K562 (cell line): ENCODE measurements around the gene ORAI3. TPM values are rescaled to one million over a fixed set of nuclear protein-coding genes. Genes with fewer than 3 reads are reported as not detected.
A peak's percentile ranks its signal among the peaks of the same experiment; 100 is the strongest.

ENCODE experiments used
- ARHGAP35 ChIP-seq: fragments of 450-650 bp; IDR thresholded peaks from 2 replicates; pipeline ENCODE4 v1.6.1; 2018; ENCODE audit not compliant: partially characterized antibody
- ATF7 ChIP-seq: fragments of 450-650 bp; IDR thresholded peaks from 2 replicates; pipeline ENCODE4 v1.7.1; 2014; ENCODE audit warnings: mild to moderate bottlenecking, moderate library complexity
- FOSL1 ChIP-seq: fragments of 200-800 bp; sonication (Bioruptor generic); conservative IDR thresholded peaks from 2 replicates; pipeline ENCODE4 v1.6.1; 2016; ENCODE audit warnings: missing genetic modification characterization, missing compliant biosample characterization
- GTF2E2 ChIP-seq: fragments of 200-800 bp; sonication (Bioruptor generic); IDR thresholded peaks from 2 replicates; pipeline ENCODE4 v1.6.1; 2016; ENCODE audit warnings: missing genetic modification characterization, missing compliant biosample characterization
- KLF16 ChIP-seq: IDR thresholded peaks from 2 replicates; pipeline ENCODE4 v1.6.1; 2016; ENCODE audit warnings: antibody characterized with exemption
- TCF7 ChIP-seq: sonication (generic); IDR thresholded peaks from 2 replicates; pipeline ENCODE4 v1.6.1; 2016; ENCODE audit warnings: antibody characterized with exemption, borderline replicate concordance
- ZNF384 ChIP-seq: IDR thresholded peaks from 2 replicates; pipeline ENCODE4 v1.6.1; 2012; ENCODE audit warnings: low read depth, low read length, improper control_type of control experiment
- ZNF75A ChIP-seq: fragments of 450-650 bp; formaldehyde crosslinking; IDR thresholded peaks from 2 replicates; pipeline ENCODE4 v1.4.0; 2020; ENCODE audit warnings: mild to moderate bottlenecking
- polyA plus RNA-seq, 8 experiments: library from polyadenylated mRNA; depleted of rRNA in 4 of 8; stranded (reverse) in 5 of 8; unstranded in 3 of 8; fragments of >200 nt; fragmentation: Nextera tagmentation in 2 of 8; fragmentation: Illumina TruSeq in 1 of 8; extraction: Ambion mirVana in 2 of 8; extraction: Trizol in 1 of 8; gene quantifications; 2 replicates each; pipeline versions ENCODE4 v1.2.1 to v1.2.3, GENCODE V29; 2011 to 2014; ENCODE audit warnings: inconsistent platforms in 1 of 8, missing spikeins in 1 of 8
- total RNA-seq, 7 experiments: library from RNA; depleted of rRNA in 6 of 7; stranded (reverse); fragments of >200 nt in 6 of 7; fragmentation: Illumina TruSeq in 2 of 7; extraction: Trizol in 2 of 7; gene quantifications; 2 replicates each; pipeline versions ENCODE4 v1.2.1 to v1.2.3, GENCODE V29; 2011 to 2021; ENCODE audit warnings: low replicate concordance in 1 of 7
- TF ChIP-seq, protein P1 (sequence below): sonication (generic); formaldehyde crosslinking; IDR thresholded peaks from 2 replicates; pipeline ENCODE4 v1.8.0; 2022; ENCODE audit warnings: missing genetic modification reagents, mild to moderate bottlenecking, borderline replicate concordance
- TF ChIP-seq, protein P2 (sequence below), 2 experiments: IDR thresholded peaks; 2 replicates each; pipeline ENCODE4 v1.6.1; 2011; ENCODE audit warnings: borderline replicate concordance in 1 of 2, control low read depth in 1 of 2, low read depth in 1 of 2, low read length in 1 of 2, mild to moderate bottlenecking in 1 of 2, mixed read lengths in 1 of 2, moderate library complexity in 1 of 2; ENCODE audit not compliant: insufficient read depth in 1 of 2, insufficient read length in 1 of 2, poor library complexity in 1 of 2, severe bottlenecking in 1 of 2; ENCODE audit errors: extremely low read depth in 1 of 2
- TF ChIP-seq, protein P3 (sequence below): fragments of 250-450 bp; sonication (Bioruptor Pico); IDR thresholded peaks from 2 replicates; pipeline ENCODE4 v1.4.0; 2020
- TF ChIP-seq, protein P4 (sequence below): fragments of 450-650 bp; formaldehyde crosslinking; IDR thresholded peaks from 2 replicates; pipeline ENCODE4 v1.4.0; 2020; ENCODE audit warnings: mild to moderate bottlenecking, moderate library complexity
- TF ChIP-seq, protein P5 (sequence below): fragments of 200-800 bp; sonication (Bioruptor generic); IDR thresholded peaks from 2 replicates; pipeline ENCODE4 v1.6.1; 2017; ENCODE audit warnings: missing genetic modification characterization, missing compliant biosample characterization

Gene ORAI3
- total and polyA plus RNA-seq, 9 of the 15 experiments (the other 6 are each of a cell fraction or from before 2014, with no cell fraction given), result 4.9 to 23.3 (median 14.1) TPM

DNA sequence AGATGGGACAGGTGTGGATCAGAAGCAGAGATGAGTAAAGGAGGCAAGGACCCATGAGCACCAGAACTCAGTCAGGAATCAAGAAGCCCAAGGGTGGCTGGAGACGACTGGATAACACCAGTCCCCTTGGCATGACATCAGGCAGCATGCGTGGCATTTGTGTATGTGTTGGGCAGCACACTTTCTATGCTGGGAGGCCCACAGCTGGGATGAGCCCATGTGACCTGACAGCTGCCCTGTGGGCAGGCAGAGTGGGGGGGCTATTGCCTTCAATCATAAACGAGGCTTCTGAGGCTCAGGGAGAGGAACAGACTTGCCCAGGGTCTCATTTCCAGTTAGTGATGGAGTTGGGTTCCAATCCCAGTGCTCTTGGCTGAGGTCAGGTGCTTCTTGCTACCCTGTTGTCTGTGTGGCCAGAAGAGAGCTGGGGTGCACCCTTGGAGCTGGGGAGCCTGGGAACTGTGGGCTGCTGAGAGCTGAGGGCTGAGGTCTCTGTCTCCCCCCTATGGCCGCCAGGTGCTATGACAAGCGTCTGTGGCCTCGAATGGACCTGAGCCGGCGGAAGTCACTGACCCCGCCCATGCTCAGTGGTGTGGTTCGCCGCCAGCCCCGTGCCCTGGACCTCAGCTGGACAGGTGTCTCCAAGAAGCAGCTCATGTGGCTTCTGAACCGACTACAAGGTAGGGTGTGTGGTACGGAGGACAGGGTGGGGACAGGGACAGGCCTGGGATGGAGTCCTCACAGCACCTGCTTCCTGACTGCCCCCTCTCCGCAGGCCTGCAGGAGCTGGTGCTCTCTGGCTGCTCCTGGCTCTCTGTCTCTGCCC, 7.1 kb upstream of the ORAI3 start (continued):
- TF ChIP-seq KLF16 (0 out of 2 replicates have a peak, but pooled peaks have one; percentile 47), GTF2E2 (tag) (no peak), ZNF384 (0 out of 2 replicates have a peak, but pooled peaks have one; percentile 20), ZNF75A (no peak), TCF7 (0 out of 2 replicates have a peak, but pooled peaks have one; percentile 11), ARHGAP35 (no peak), ATF7 (peak; percentile 67), FOSL1 (no peak)
- TF ChIP-seq, protein P1, sequence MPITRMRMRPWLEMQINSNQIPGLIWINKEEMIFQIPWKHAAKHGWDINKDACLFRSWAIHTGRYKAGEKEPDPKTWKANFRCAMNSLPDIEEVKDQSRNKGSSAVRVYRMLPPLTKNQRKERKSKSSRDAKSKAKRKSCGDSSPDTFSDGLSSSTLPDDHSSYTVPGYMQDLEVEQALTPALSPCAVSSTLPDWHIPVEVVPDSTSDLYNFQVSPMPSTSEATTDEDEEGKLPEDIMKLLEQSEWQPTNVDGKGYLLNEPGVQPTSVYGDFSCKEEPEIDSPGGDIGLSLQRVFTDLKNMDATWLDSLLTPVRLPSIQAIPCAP (CRISPR knock-in tag), result no peak
- TF ChIP-seq, protein P2, sequence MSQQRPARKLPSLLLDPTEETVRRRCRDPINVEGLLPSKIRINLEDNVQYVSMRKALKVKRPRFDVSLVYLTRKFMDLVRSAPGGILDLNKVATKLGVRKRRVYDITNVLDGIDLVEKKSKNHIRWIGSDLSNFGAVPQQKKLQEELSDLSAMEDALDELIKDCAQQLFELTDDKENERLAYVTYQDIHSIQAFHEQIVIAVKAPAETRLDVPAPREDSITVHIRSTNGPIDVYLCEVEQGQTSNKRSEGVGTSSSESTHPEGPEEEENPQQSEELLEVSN (IDR thresholded peaks at IDR 0.05; ENCODE audit: borderline replicate concordance in 1 of 2, extremely low read depth in 1 of 2, insufficient read depth in 1 of 2, insufficient read length in 1 of 2, low read depth in 1 of 2, low read length in 1 of 2, poor library complexity in 1 of 2, severe bottlenecking in 1 of 2), result peak in 1 of 2 experiments; percentile 49
- TF ChIP-seq, protein P3, sequence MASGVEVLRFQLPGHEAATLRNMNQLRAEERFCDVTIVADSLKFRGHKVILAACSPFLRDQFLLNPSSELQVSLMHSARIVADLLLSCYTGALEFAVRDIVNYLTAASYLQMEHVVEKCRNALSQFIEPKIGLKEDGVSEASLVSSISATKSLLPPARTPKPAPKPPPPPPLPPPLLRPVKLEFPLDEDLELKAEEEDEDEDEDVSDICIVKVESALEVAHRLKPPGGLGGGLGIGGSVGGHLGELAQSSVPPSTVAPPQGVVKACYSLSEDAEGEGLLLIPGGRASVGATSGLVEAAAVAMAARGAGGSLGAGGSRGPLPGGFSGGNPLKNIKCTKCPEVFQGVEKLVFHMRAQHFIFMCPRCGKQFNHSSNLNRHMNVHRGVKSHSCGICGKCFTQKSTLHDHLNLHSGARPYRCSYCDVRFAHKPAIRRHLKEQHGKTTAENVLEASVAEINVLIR (CRISPR knock-in tag), result no peak
- TF ChIP-seq, protein P4, sequence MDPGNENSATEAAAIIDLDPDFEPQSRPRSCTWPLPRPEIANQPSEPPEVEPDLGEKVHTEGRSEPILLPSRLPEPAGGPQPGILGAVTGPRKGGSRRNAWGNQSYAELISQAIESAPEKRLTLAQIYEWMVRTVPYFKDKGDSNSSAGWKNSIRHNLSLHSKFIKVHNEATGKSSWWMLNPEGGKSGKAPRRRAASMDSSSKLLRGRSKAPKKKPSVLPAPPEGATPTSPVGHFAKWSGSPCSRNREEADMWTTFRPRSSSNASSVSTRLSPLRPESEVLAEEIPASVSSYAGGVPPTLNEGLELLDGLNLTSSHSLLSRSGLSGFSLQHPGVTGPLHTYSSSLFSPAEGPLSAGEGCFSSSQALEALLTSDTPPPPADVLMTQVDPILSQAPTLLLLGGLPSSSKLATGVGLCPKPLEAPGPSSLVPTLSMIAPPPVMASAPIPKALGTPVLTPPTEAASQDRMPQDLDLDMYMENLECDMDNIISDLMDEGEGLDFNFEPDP (CRISPR knock-in tag), result no peak
- TF ChIP-seq, protein P5, sequence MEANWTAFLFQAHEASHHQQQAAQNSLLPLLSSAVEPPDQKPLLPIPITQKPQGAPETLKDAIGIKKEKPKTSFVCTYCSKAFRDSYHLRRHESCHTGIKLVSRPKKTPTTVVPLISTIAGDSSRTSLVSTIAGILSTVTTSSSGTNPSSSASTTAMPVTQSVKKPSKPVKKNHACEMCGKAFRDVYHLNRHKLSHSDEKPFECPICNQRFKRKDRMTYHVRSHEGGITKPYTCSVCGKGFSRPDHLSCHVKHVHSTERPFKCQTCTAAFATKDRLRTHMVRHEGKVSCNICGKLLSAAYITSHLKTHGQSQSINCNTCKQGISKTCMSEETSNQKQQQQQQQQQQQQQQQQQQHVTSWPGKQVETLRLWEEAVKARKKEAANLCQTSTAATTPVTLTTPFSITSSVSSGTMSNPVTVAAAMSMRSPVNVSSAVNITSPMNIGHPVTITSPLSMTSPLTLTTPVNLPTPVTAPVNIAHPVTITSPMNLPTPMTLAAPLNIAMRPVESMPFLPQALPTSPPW, result peak; percentile 74
